Measurements from ENCODE around the gene SPAG6.

The SPAG6 gene

GRCh38 chr10:22321924-22322640 is 23.2 kb upstream of the SPAG6 start:
- no peak for DNase-seq (ENCODE audit: low read depth)

GRCh38 chr10:22322641-22323160 is 22.6 kb upstream of the SPAG6 start:
- no peak for DNase-seq (ENCODE audit: low read depth)

GRCh38 chr10:22323538-22324305 is 21.6 kb upstream of the SPAG6 start:
- no peak for DNase-seq (ENCODE audit: low read depth)

GRCh38 chr10:22324413-22324812 is 20.9 kb upstream of the SPAG6 start:
- DNase-seq (ENCODE audit: low read depth), result no peak

GRCh38 chr10:22324893-22325271 is 20.4 kb upstream of the SPAG6 start:
- DNase-seq (ENCODE audit: low read depth), result no peak

- no peak for DNase-seq (ENCODE audit: low read depth)
These were observed 19.8 kb upstream of the SPAG6 start for GRCh38 chr10:22325272-22326144.

GRCh38 chr10:22326145-22326702 is 19.1 kb upstream of the SPAG6 start:
- no peak for DNase-seq (ENCODE audit: low read depth)

- DNase-seq (ENCODE audit: low read depth), result no peak
These were observed 16.1 kb upstream of the SPAG6 start for GRCh38 chr10:22329150-22329549.

GRCh38 chr10:22332116-22332692 is 13.1 kb upstream of the SPAG6 start:
- no peak for DNase-seq (ENCODE audit: low read depth)

- DNase-seq (ENCODE audit: low read depth), result no peak
These were observed 11.9 kb upstream of the SPAG6 start for GRCh38 chr10:22333167-22333974.

GRCh38 chr10:22333975-22334282 is 11.4 kb upstream of the SPAG6 start:
- DNase-seq (ENCODE audit: low read depth), result no peak

GRCh38 chr10:22334414-22335172 is 10.7 kb upstream of the SPAG6 start:
- no peak for DNase-seq (ENCODE audit: low read depth)

GRCh38 chr10:22335173-22335933 is 9.9 kb upstream of the SPAG6 start:
- DNase-seq (ENCODE audit: low read depth), result no peak

GRCh38 chr10:22338185-22338900 is 7.0 kb upstream of the SPAG6 start:
- DNase-seq (ENCODE audit: low read depth), result no peak

GRCh38 chr10:22338931-22339330 is 6.4 kb upstream of the SPAG6 start:
- no peak for DNase-seq (ENCODE audit: low read depth)

- DNase-seq (ENCODE audit: low read depth), result no peak
These were observed 5.5 kb upstream of the SPAG6 start for GRCh38 chr10:22339761-22340328.

GRCh38 chr10:22340329-22341189 is 4.7 kb upstream of the SPAG6 start:
- peak; percentile 68 for DNase-seq (ENCODE audit: low read depth)

Data from GM04504 (cell line).